D721Med (cell line): Measurements from ENCODE around the gene ESRRA.

Experiments
- DNase-seq: peaks from one replicate; pipeline ENCODE4 v3.0.0; 2011; ENCODE audit warnings: low spot score; ENCODE audit not compliant: insufficient read length
- FAIRE-seq: peaks from 2 replicates; lab custom pipeline; 2011; peaks lifted over from hg19 to GRCh38; lab: Jason Lieb, UNC
- CTCF ChIP-seq: IDR thresholded peaks from 2 replicates; pipeline ENCODE4 v1.5.1; 2012; ENCODE audit warnings: mild to moderate bottlenecking, control low read depth; ENCODE audit not compliant: insufficient read depth; ENCODE audit errors: missing control alignments

Gene ESRRA

GRCh38 chr11:64331569-64332371 is 26.4 kb downstream of the ESRRA start:
- peak; percentile 46 for TF ChIP-seq CTCF
- FAIRE-seq (no peak), DNase-seq (no peak)

- DNase-seq (no peak), FAIRE-seq (no peak)
- no peak for TF ChIP-seq CTCF
These were observed 28.2 kb downstream of the ESRRA start for GRCh38 chr11:64333556-64333955.

- DNase-seq, result peak; percentile 93
- no peak for FAIRE-seq
- TF ChIP-seq CTCF, result no peak
These were observed 29.7 kb downstream of the ESRRA start for GRCh38 chr11:64334764-64335735.

- DNase-seq (no peak), FAIRE-seq (no peak)
- no peak for TF ChIP-seq CTCF
These were observed 32.4 kb downstream of the ESRRA start for GRCh38 chr11:64337538-64338249.

GRCh38 chr11:64338716-64339115 is 33.4 kb downstream of the ESRRA start:
- TF ChIP-seq CTCF, result no peak
- no peak for FAIRE-seq
- DNase-seq, result no peak

GRCh38 chr11:64339286-64339685 is 34.0 kb downstream of the ESRRA start:
- TF ChIP-seq CTCF, result no peak
- FAIRE-seq (no peak), DNase-seq (no peak)
